GM12891 (cell line): ENCODE results near the gene ADAR.

Experiments used
- PAX5 ChIP-seq: IDR thresholded peaks from 2 replicates; pipeline ENCODE4 v1.6.1; 2011; ENCODE audit warnings: low read length, moderate library complexity, mild to moderate bottlenecking; ENCODE audit not compliant: insufficient read depth, severe bottlenecking
- POLR2A ChIP-seq: IDR thresholded peaks from 2 replicates; pipeline ENCODE4 v1.6.1; 2011; ENCODE audit warnings: low read depth, low read length, control low read depth

DNA sequence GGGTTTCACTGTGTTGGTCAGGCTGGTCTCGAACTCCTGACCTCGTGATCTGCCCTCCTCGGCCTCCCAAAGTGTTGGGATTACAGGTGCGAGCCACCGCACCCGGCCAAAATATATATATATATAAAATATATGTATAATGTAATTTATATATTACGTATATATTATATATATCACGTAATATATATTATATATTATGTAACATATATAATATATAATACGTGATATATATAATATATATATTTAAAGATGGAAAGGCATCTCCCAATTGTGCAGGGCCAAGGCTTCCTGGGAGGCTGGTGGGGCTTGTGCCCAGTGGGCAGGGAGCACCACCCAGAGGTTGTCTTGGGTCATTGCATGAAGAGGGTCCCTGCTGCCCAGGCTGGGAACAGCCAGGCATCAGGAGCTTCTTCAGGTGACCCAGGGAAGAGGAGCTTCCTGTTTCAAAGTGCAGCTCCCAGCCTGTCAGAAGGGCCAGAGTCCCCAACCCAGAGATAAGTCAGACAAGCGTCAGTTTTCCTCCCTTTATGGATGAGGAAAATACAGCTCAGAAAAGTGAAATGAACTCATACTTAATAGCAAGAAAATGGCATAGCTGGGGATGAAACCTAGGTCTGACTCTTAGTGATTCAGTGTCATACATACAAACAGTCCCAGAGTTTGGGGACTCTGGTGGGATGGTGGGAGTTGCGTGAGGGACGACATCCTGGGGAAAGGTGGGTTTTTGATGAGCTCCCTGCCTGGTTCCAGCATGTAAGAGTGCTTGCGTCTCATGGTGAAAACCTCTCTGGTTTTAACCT lies 61.5 kb downstream of the ADAR start:
- no peak for TF ChIP-seq PAX5
- no peak for TF ChIP-seq POLR2A
